Measurements from ENCODE around the gene TIAM2.

DNA sequence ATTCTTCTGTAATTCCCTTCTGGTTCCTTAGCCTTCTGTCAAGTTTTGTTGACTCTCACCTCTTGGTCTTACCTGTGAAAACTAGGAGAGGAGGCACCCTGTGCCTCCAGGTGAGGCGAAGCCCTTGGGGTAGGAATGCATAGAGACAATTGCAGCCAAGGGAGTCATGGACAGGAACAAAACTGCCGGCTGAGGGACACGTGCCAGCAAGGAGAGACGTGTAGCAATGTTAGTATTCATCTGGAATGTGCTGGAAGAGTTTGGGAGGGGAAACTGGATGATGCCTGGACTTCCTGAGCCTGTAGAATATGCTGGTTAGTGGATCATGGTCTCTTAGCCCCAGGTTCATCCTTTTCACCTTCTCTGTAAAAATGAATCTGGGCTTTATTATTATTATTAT lies 3.9 kb upstream of the TIAM2 start:
- TF ChIP-seq, protein P1, sequence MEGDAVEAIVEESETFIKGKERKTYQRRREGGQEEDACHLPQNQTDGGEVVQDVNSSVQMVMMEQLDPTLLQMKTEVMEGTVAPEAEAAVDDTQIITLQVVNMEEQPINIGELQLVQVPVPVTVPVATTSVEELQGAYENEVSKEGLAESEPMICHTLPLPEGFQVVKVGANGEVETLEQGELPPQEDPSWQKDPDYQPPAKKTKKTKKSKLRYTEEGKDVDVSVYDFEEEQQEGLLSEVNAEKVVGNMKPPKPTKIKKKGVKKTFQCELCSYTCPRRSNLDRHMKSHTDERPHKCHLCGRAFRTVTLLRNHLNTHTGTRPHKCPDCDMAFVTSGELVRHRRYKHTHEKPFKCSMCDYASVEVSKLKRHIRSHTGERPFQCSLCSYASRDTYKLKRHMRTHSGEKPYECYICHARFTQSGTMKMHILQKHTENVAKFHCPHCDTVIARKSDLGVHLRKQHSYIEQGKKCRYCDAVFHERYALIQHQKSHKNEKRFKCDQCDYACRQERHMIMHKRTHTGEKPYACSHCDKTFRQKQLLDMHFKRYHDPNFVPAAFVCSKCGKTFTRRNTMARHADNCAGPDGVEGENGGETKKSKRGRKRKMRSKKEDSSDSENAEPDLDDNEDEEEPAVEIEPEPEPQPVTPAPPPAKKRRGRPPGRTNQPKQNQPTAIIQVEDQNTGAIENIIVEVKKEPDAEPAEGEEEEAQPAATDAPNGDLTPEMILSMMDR (IDR thresholded peaks at IDR 0.05) = no peak
- no peak for TF ChIP-seq POLR2A (IDR thresholded peaks at IDR 0.05)

All from adrenal gland (tissue), 5 donors.